DND-41 (cell line): ENCODE measurements around the gene HOXC4.

Source experiments
- ATAC-seq: fragments of 200-7000 bp; cut with Tn5 transposase; 3 replicates; pipeline ENCODE4 v1.9.1; 2021; ENCODE audit warnings: low read depth; ENCODE audit not compliant: insufficient read depth
- DNase-seq: peaks from one replicate; pipeline ENCODE4 v3.0.0-alpha.2; 2020
- H2AFZ ChIP-seq: 2 replicates; pipeline ENCODE4 v1.6.0; 2012; ENCODE audit warnings: low read depth, low read length
- H3K27ac ChIP-seq: 2 replicates; pipeline ENCODE4 v1.5.1; 2012; ENCODE audit warnings: low read length, inconsistent platforms
- H3K27me3 ChIP-seq: fragments of 200-600 bp; sonication (generic); 2 replicates; pipeline ENCODE4 v1.6.0; 2012; ENCODE audit warnings: low read length, mild to moderate bottlenecking, inconsistent platforms; ENCODE audit not compliant: insufficient read depth, poor library complexity
- H3K36me3 ChIP-seq: 2 replicates; pipeline ENCODE4 v1.5.1; 2012; ENCODE audit warnings: low read length, inconsistent platforms; ENCODE audit not compliant: insufficient read depth
- H3K4me1 ChIP-seq: 2 replicates; pipeline ENCODE4 v1.5.1; 2012; ENCODE audit warnings: mild to moderate bottlenecking, low read length; ENCODE audit not compliant: insufficient read depth
- H3K4me2 ChIP-seq: 2 replicates; pipeline ENCODE4 v1.6.0; 2012; ENCODE audit warnings: mild to moderate bottlenecking, moderate library complexity, low read length, inconsistent platforms; ENCODE audit not compliant: insufficient read depth
- H3K4me3 ChIP-seq, 2 experiments: fragments of 200-600 bp in 1 of 2; shearing (Covaris generic) in 1 of 2; 2 replicates each; pipeline ENCODE4 v1.5.1; 2012 to 2016; ENCODE audit warnings: inconsistent platforms in 2 of 2, low read length in 2 of 2, mild to moderate bottlenecking in 2 of 2, low read depth in 1 of 2, moderate library complexity in 1 of 2
- H3K79me2 ChIP-seq: 2 replicates; pipeline ENCODE4 v1.6.0; 2012; ENCODE audit warnings: low read length, inconsistent platforms; ENCODE audit not compliant: insufficient read depth
- H3K9ac ChIP-seq: 2 replicates; pipeline ENCODE4 v1.6.0; 2012; ENCODE audit warnings: low read depth, mild to moderate bottlenecking, inconsistent platforms, low read length, moderate library complexity
- H3K9me3 ChIP-seq: 2 replicates; pipeline ENCODE4 v1.5.1; 2012; ENCODE audit warnings: low read length, moderate library complexity, mild to moderate bottlenecking, inconsistent platforms; ENCODE audit not compliant: insufficient read depth, severe bottlenecking
- H4K20me1 ChIP-seq: 2 replicates; pipeline ENCODE4 v1.6.0; 2012; ENCODE audit warnings: low read length; ENCODE audit not compliant: insufficient read depth
- CTCF ChIP-seq: IDR thresholded peaks from 2 replicates; pipeline ENCODE4 v1.5.1; 2012; ENCODE audit warnings: borderline replicate concordance, low read length, moderate library complexity, mild to moderate bottlenecking; ENCODE audit not compliant: poor library complexity, severe bottlenecking; ENCODE audit errors: extremely low read depth
- EZH2 ChIP-seq: IDR thresholded peaks from 3 replicates; pipeline ENCODE4 v1.6.1; 2012; ENCODE audit warnings: borderline replicate concordance, low read depth, mild to moderate bottlenecking, moderate library complexity, low read length, inconsistent platforms; ENCODE audit not compliant: severe bottlenecking

HOXC4 gene

GRCh38 chr12:54045401-54045800, 8.2 kb upstream of the HOXC4 start:
- H3K9ac ChIP-seq, result no peak overlapping the region

GRCh38 chr12:54045868-54046521, 7.6 kb upstream of the HOXC4 start:
- no peak overlapping the region for H3K4me3 ChIP-seq
- H4K20me1 ChIP-seq, result no peaks in the 10 kb centered on the region

More at GRCh38 chr12:54045401-54045800, 8.2 kb upstream of the HOXC4 start:
- Histone ChIP-seq H3K79me2 (no peaks in the 10 kb centered on the region), H3K4me1 (peaks cover 9% of the 10 kb centered on the region), H3K9me3 (no peaks in the 10 kb centered on the region), H4K20me1 (no peaks in the 10 kb centered on the region), H3K4me3 (no peak overlapping the region), H3K36me3 (no peaks in the 10 kb centered on the region), H3K27me3 (peaks cover 45% of the 10 kb centered on the region), H3K4me2 (no peak overlapping the region), H2AFZ (no peak overlapping the region), H3K27ac (no peak overlapping the region)
- no peak for TF ChIP-seq EZH2
- no peak for TF ChIP-seq CTCF
- DNase-seq (no peak), ATAC-seq (no peak)

GRCh38 chr12:54046809-54047159, 6.9 kb upstream of the HOXC4 start:
- no peak overlapping the region for H3K27ac ChIP-seq
- H3K79me2 ChIP-seq, result no peaks in the 10 kb centered on the region
- DNase-seq, result no peak
- H3K4me3 ChIP-seq, result no peak overlapping the region
- H4K20me1 ChIP-seq, result no peaks in the 10 kb centered on the region
- H3K9me3 ChIP-seq, result no peaks in the 10 kb centered on the region
- TF ChIP-seq EZH2, result no peak
- no peak for TF ChIP-seq CTCF
- H3K27me3 ChIP-seq, result peaks cover 48% of the 10 kb centered on the region
- no peaks in the 10 kb centered on the region for H3K36me3 ChIP-seq
- H3K9ac ChIP-seq, result no peak overlapping the region
- no peak for ATAC-seq
- H3K4me1 ChIP-seq, result peaks cover 9% of the 10 kb centered on the region
- H3K4me2 ChIP-seq, result no peak overlapping the region
- no peak overlapping the region for H2AFZ ChIP-seq

More at GRCh38 chr12:54045868-54046521, 7.6 kb upstream of the HOXC4 start:
- ATAC-seq (no peak), DNase-seq (no peak)
- H3K27me3 ChIP-seq, result peaks cover 47% of the 10 kb centered on the region
- H3K4me1 ChIP-seq, result peaks cover 9% of the 10 kb centered on the region
- TF ChIP-seq CTCF (no peak), EZH2 (no peak)
- H3K9ac ChIP-seq, result no peak overlapping the region
- no peaks in the 10 kb centered on the region for H3K36me3 ChIP-seq
- H3K4me2 ChIP-seq, result no peak overlapping the region
- H3K79me2 ChIP-seq, result no peaks in the 10 kb centered on the region
- H3K9me3 ChIP-seq, result no peaks in the 10 kb centered on the region
- no peak overlapping the region for H2AFZ ChIP-seq
- no peak overlapping the region for H3K27ac ChIP-seq
